ENCODE data around the gene OXCT1.
"Not testable (repeated sequence)": the region's sequence is repeated elsewhere in the genome, so short reads cannot be mapped to it uniquely, and the experiment has no call there.

Gene OXCT1

GRCh38 chr5:41874512-41875060, 4.4 kb upstream of the OXCT1 start:
- no peak for DNase-seq (ENCODE audit: low read depth in 3 of 3)

GRCh38 chr5:41871852-41872251, 1.6 kb upstream of the OXCT1 start:
- DNase-seq (ENCODE audit: low read depth in 3 of 3) = no peak

- no peak for DNase-seq (ENCODE audit: low read depth in 3 of 3)
Observed at GRCh38 chr5:41870627-41871048, 413 bp upstream of the OXCT1 start.

GRCh38 chr5:41869151-41869723, 988 bp downstream of the OXCT1 start:
- no peak for DNase-seq (ENCODE audit: low read depth in 3 of 3)

- DNase-seq (ENCODE audit: low read depth in 3 of 3) = no peak
Observed at GRCh38 chr5:41863871-41864486, 6.2 kb downstream of the OXCT1 start.

- no peak for DNase-seq (ENCODE audit: low read depth in 3 of 3)
Observed at GRCh38 chr5:41858890-41859289, 11.3 kb downstream of the OXCT1 start.

- no peak for DNase-seq (ENCODE audit: low read depth in 3 of 3)
Observed at GRCh38 chr5:41857989-41858388, 12.2 kb downstream of the OXCT1 start.

GRCh38 chr5:41856644-41857491, 13.4 kb downstream of the OXCT1 start:
- peak in 2 of 3 experiments; percentile 15 to 40 for DNase-seq (ENCODE audit: low read depth in 3 of 3)

- DNase-seq (ENCODE audit: low read depth in 3 of 3) = no peak
Observed at GRCh38 chr5:41852293-41852692, 17.9 kb downstream of the OXCT1 start.

- no peak for DNase-seq (ENCODE audit: low read depth in 3 of 3)
Observed at GRCh38 chr5:41851116-41851515, 19.1 kb downstream of the OXCT1 start.

GRCh38 chr5:41848983-41849382, 21.2 kb downstream of the OXCT1 start:
- DNase-seq (ENCODE audit: low read depth in 3 of 3) = no peak

GRCh38 chr5:41845751-41846150, 24.5 kb downstream of the OXCT1 start:
- not testable (repeated sequence) for DNase-seq (ENCODE audit: low read depth in 3 of 3)

- no peak for DNase-seq (ENCODE audit: low read depth in 3 of 3)
Observed at GRCh38 chr5:41844502-41844901, 25.7 kb downstream of the OXCT1 start.

GRCh38 chr5:41843456-41844370, 26.5 kb downstream of the OXCT1 start:
- no peak for DNase-seq (ENCODE audit: low read depth in 3 of 3)

- DNase-seq (ENCODE audit: low read depth in 3 of 3) = no peak
Observed at GRCh38 chr5:41842777-41843176, 27.4 kb downstream of the OXCT1 start.

GRCh38 chr5:41841325-41841724, 28.9 kb downstream of the OXCT1 start:
- no peak for DNase-seq (ENCODE audit: low read depth in 3 of 3)

- no peak for DNase-seq (ENCODE audit: low read depth in 3 of 3)
Observed at GRCh38 chr5:41840251-41840650, 30.0 kb downstream of the OXCT1 start.

GRCh38 chr5:41837793-41838192, 32.4 kb downstream of the OXCT1 start:
- DNase-seq (ENCODE audit: low read depth in 3 of 3) = no peak

GRCh38 chr5:41835645-41836044, 34.6 kb downstream of the OXCT1 start:
- DNase-seq (ENCODE audit: low read depth in 3 of 3) = no peak

- DNase-seq (ENCODE audit: low read depth in 3 of 3) = no peak
Observed at GRCh38 chr5:41834506-41834905, 35.7 kb downstream of the OXCT1 start.

GRCh38 chr5:41832430-41832829, 37.8 kb downstream of the OXCT1 start:
- no peak for DNase-seq (ENCODE audit: low read depth in 3 of 3)

GRCh38 chr5:41831155-41831554, 39.1 kb downstream of the OXCT1 start:
- DNase-seq (ENCODE audit: low read depth in 3 of 3) = no peak
